HepG2 (cell line): ENCODE measurements around the gene CYB5D1. TPM values are rescaled to one million over a fixed set of nuclear protein-coding genes. Genes with fewer than 3 reads are reported as not detected.

Source experiments
- DBP ChIP-seq: sonication (generic); formaldehyde crosslinking; IDR thresholded peaks from 2 replicates; pipeline ENCODE4 v1.4.0; 2020; ENCODE audit warnings: missing genetic modification reagents; ENCODE audit errors: not compliant biosample characterization
- DMAP1 ChIP-seq: IDR thresholded peaks from 2 replicates; pipeline ENCODE4 v1.6.1; 2016
- ELK4 ChIP-seq: sonication (generic); formaldehyde crosslinking; IDR thresholded peaks from 2 replicates; pipeline ENCODE4 v1.9.0; 2021; ENCODE audit warnings: missing genetic modification reagents, borderline replicate concordance
- IRF9 ChIP-seq: sonication (generic); formaldehyde crosslinking; IDR thresholded peaks from 2 replicates; pipeline ENCODE4 v1.8.0; 2022; ENCODE audit warnings: missing genetic modification reagents, mild to moderate bottlenecking, borderline replicate concordance
- PAXIP1 ChIP-seq: sonication (generic); formaldehyde crosslinking; conservative IDR thresholded peaks from 2 replicates; pipeline ENCODE4 v1.4.0; 2020; ENCODE audit warnings: mild to moderate bottlenecking, missing genetic modification reagents, moderate library complexity
- PPARG ChIP-seq: conservative IDR thresholded peaks from 2 replicates; pipeline ENCODE4 v1.6.1; 2016; ENCODE audit warnings: missing biosample characterization, missing genetic modification reagents
- RCOR2 ChIP-seq: IDR thresholded peaks from 2 replicates; pipeline ENCODE4 v1.6.1; 2016; ENCODE audit warnings: missing biosample characterization, missing genetic modification reagents
- TEAD2 ChIP-seq: sonication (generic); formaldehyde crosslinking; IDR thresholded peaks from 2 replicates; pipeline ENCODE4 v1.9.0; 2021; ENCODE audit warnings: missing genetic modification reagents
- THAP11 ChIP-seq: IDR thresholded peaks from 2 replicates; pipeline ENCODE4 v1.6.1; 2016; ENCODE audit warnings: missing biosample characterization, missing genetic modification reagents
- TOPORS ChIP-seq: sonication (generic); formaldehyde crosslinking; IDR thresholded peaks from 2 replicates; pipeline ENCODE4 v1.8.0; 2023; ENCODE audit warnings: mild to moderate bottlenecking, missing genetic modification reagents
- ZNF251 ChIP-seq: sonication (generic); formaldehyde crosslinking; IDR thresholded peaks from 2 replicates; pipeline ENCODE4 v1.9.0; 2021; ENCODE audit warnings: mild to moderate bottlenecking, missing genetic modification reagents
- ZNF512B ChIP-seq: sonication (generic); formaldehyde crosslinking; IDR thresholded peaks from 2 replicates; pipeline ENCODE4 v1.5.1; 2020; ENCODE audit warnings: missing genetic modification reagents, mild to moderate bottlenecking, borderline replicate concordance
- ZNF781 ChIP-seq: sonication (generic); formaldehyde crosslinking; IDR thresholded peaks from 2 replicates; pipeline ENCODE4 v1.5.1; 2020; ENCODE audit warnings: borderline replicate concordance, mild to moderate bottlenecking, missing genetic modification reagents; ENCODE audit errors: not compliant biosample characterization
- ZSCAN29 ChIP-seq: sonication (generic); formaldehyde crosslinking; conservative IDR thresholded peaks from 2 replicates; pipeline ENCODE4 v1.4.0; 2020; ENCODE audit warnings: mild to moderate bottlenecking, missing genetic modification reagents
- polyA plus RNA-seq, 8 experiments: library from polyadenylated mRNA; depleted of rRNA in 3 of 8; stranded (reverse) in 7 of 8; unstranded in 1 of 8; fragments of >200 nt; fragmentation: Illumina TruSeq in 4 of 8; extraction: Trizol in 4 of 8; gene quantifications; 2 replicates each; pipeline versions ENCODE4 v1.2.1 to v1.2.3, GENCODE V29; 2011 to 2016; ENCODE audit warnings: low read depth in 4 of 8, missing spikeins in 1 of 8, mixed read lengths in 1 of 8; ENCODE audit not compliant: insufficient read depth in 1 of 8
- total RNA-seq, 5 experiments: library from RNA; depleted of rRNA; stranded (reverse); fragments of >200 nt; fragmentation: Illumina TruSeq; extraction: Trizol; gene quantifications; 2 replicates each; pipeline ENCODE4 v1.2.3, GENCODE V29; 2016; ENCODE audit warnings: low read depth in 1 of 5
- TF ChIP-seq, protein P1 (sequence below): sonication (generic); formaldehyde crosslinking; IDR thresholded peaks from 2 replicates; pipeline ENCODE4 v1.4.0; 2020; ENCODE audit warnings: missing genetic modification reagents

CYB5D1 gene
- total and polyA plus RNA-seq, 2 of the 13 experiments (the other 11 are each of a cell fraction or from before 2014, with no cell fraction given): 8.9 to 17.0 TPM

- TF ChIP-seq, protein P1, sequence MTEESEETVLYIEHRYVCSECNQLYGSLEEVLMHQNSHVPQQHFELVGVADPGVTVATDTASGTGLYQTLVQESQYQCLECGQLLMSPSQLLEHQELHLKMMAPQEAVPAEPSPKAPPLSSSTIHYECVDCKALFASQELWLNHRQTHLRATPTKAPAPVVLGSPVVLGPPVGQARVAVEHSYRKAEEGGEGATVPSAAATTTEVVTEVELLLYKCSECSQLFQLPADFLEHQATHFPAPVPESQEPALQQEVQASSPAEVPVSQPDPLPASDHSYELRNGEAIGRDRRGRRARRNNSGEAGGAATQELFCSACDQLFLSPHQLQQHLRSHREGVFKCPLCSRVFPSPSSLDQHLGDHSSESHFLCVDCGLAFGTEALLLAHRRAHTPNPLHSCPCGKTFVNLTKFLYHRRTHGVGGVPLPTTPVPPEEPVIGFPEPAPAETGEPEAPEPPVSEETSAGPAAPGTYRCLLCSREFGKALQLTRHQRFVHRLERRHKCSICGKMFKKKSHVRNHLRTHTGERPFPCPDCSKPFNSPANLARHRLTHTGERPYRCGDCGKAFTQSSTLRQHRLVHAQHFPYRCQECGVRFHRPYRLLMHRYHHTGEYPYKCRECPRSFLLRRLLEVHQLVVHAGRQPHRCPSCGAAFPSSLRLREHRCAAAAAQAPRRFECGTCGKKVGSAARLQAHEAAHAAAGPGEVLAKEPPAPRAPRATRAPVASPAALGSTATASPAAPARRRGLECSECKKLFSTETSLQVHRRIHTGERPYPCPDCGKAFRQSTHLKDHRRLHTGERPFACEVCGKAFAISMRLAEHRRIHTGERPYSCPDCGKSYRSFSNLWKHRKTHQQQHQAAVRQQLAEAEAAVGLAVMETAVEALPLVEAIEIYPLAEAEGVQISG (CRISPR knock-in tag): peak; percentile 80
- no peak for TF ChIP-seq PAXIP1 (CRISPR knock-in tag)
- TF ChIP-seq ZNF781: peak; percentile 54
- TF ChIP-seq DMAP1 (CRISPR knock-in tag): no peak
- TF ChIP-seq PPARG (CRISPR knock-in tag): 0 out of 2 replicates have a peak, but pooled peaks have one; percentile 24
- TF ChIP-seq RCOR2 (CRISPR knock-in tag): no peak
- TF ChIP-seq DBP (CRISPR knock-in tag): peak; percentile 45
- 0 out of 2 replicates have a peak, but pooled peaks have one; percentile 69 for TF ChIP-seq IRF9 (CRISPR knock-in tag)
- TF ChIP-seq THAP11: peak; percentile 96
- no peak for TF ChIP-seq ZNF251 (CRISPR knock-in tag)
- TF ChIP-seq ZNF512B (CRISPR knock-in tag): no peak
- no peak for TF ChIP-seq ELK4 (CRISPR knock-in tag)
- TF ChIP-seq TOPORS: no peak
- peak; percentile 58; the same call in 1 of the 2 replicates for TF ChIP-seq ZSCAN29 (CRISPR knock-in tag)
- no peak for TF ChIP-seq TEAD2
Measured at GRCh38 chr17:7856811-7857712, 741 bp upstream of the CYB5D1 start, which contains the start of gene NAA38 (continued).
